Measurements from ENCODE around the gene GGA1.

GGA1 gene

GRCh38 chr22:37662039-37662438 lies 53.4 kb downstream of the GGA1 start:
- no peak for DNase-seq (ENCODE audit: low read depth)
- H3K4me3 ChIP-seq (ENCODE audit: low read length), result no peak overlapping the region
- no peak for TF ChIP-seq CTCF (conservative IDR thresholded peaks at IDR 0.05; ENCODE audit: low read depth, low read length)

GRCh38 chr22:37663521-37664140 lies 55.0 kb downstream of the GGA1 start:
- DNase-seq (ENCODE audit: low read depth), result no peak
- no peak for TF ChIP-seq CTCF (conservative IDR thresholded peaks at IDR 0.05; ENCODE audit: low read depth, low read length)
- H3K4me3 ChIP-seq (ENCODE audit: low read length), result no peak overlapping the region

GRCh38 chr22:37664249-37665101 lies 55.8 kb downstream of the GGA1 start:
- no peak for DNase-seq (ENCODE audit: low read depth)
- no peak for TF ChIP-seq CTCF (conservative IDR thresholded peaks at IDR 0.05; ENCODE audit: low read depth, low read length)
- no peak overlapping the region for H3K4me3 ChIP-seq (ENCODE audit: low read length)

- no peak overlapping the region for H3K4me3 ChIP-seq (ENCODE audit: low read length)
- no peak for TF ChIP-seq CTCF (conservative IDR thresholded peaks at IDR 0.05; ENCODE audit: low read depth, low read length)
- DNase-seq (ENCODE audit: low read depth), result no peak
These were observed 56.9 kb downstream of the GGA1 start for GRCh38 chr22:37665487-37665886.

GRCh38 chr22:37669586-37669985 lies 61.0 kb downstream of the GGA1 start:
- no peak for TF ChIP-seq CTCF (conservative IDR thresholded peaks at IDR 0.05; ENCODE audit: low read depth, low read length)
- no peak for DNase-seq (ENCODE audit: low read depth)
- H3K4me3 ChIP-seq (ENCODE audit: low read length), result no peak overlapping the region

- no peak for TF ChIP-seq CTCF (conservative IDR thresholded peaks at IDR 0.05; ENCODE audit: low read depth, low read length)
- DNase-seq (ENCODE audit: low read depth), result no peak
- H3K4me3 ChIP-seq (ENCODE audit: low read length), result no peak overlapping the region
These were observed 63.7 kb downstream of the GGA1 start for GRCh38 chr22:37672206-37672919.
